ENCODE measurements around the gene TIMP1. TPM values are rescaled to one million over a fixed set of nuclear protein-coding genes. Genes with fewer than 3 reads are reported as not detected.

Gene TIMP1
- total RNA-seq, 1 donor from 2014 or later = 29.1 TPM

DNA sequence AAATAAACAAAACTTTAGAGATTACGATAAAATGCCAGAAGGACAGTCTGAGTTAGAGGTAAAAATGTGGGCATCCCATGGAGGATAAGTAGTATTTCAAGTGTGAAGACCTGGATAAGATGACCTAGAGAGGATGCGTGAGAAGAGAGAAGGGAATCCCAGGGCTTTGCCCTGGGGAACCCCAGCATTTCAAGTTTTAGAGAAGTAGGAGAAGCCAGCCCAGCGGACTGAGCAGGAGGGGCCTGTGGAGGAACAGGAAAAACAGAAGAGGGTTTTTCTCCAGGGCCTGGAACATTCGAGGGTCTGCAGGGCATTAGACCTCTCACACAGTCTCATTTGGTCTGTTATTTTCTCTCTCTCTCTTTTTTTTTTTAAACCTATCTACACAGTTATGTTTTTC, 50.4 kb downstream of the TIMP1 start:
- Mint-ChIP-seq H3K4me1 (ENCODE audit: low read depth) (no peaks in the 10 kb centered on the region), H3K36me3 (ENCODE audit: insufficient read depth) (peaks cover 6% of the 10 kb centered on the region), H3K4me3 (ENCODE audit: low read depth) (no peak overlapping the region), H3K9me3 (ENCODE audit: low read depth) (no peaks in the 10 kb centered on the region), H3K27me3 (no peaks in the 10 kb centered on the region), H3K27ac (no peak overlapping the region)
- DNase-seq (ENCODE audit: low spot score, unreplicated experiment) = no peak
- TF ChIP-seq, protein P1, sequence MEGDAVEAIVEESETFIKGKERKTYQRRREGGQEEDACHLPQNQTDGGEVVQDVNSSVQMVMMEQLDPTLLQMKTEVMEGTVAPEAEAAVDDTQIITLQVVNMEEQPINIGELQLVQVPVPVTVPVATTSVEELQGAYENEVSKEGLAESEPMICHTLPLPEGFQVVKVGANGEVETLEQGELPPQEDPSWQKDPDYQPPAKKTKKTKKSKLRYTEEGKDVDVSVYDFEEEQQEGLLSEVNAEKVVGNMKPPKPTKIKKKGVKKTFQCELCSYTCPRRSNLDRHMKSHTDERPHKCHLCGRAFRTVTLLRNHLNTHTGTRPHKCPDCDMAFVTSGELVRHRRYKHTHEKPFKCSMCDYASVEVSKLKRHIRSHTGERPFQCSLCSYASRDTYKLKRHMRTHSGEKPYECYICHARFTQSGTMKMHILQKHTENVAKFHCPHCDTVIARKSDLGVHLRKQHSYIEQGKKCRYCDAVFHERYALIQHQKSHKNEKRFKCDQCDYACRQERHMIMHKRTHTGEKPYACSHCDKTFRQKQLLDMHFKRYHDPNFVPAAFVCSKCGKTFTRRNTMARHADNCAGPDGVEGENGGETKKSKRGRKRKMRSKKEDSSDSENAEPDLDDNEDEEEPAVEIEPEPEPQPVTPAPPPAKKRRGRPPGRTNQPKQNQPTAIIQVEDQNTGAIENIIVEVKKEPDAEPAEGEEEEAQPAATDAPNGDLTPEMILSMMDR (IDR thresholded peaks at IDR 0.05; ENCODE audit: unreplicated experiment) = no peak

DNA sequence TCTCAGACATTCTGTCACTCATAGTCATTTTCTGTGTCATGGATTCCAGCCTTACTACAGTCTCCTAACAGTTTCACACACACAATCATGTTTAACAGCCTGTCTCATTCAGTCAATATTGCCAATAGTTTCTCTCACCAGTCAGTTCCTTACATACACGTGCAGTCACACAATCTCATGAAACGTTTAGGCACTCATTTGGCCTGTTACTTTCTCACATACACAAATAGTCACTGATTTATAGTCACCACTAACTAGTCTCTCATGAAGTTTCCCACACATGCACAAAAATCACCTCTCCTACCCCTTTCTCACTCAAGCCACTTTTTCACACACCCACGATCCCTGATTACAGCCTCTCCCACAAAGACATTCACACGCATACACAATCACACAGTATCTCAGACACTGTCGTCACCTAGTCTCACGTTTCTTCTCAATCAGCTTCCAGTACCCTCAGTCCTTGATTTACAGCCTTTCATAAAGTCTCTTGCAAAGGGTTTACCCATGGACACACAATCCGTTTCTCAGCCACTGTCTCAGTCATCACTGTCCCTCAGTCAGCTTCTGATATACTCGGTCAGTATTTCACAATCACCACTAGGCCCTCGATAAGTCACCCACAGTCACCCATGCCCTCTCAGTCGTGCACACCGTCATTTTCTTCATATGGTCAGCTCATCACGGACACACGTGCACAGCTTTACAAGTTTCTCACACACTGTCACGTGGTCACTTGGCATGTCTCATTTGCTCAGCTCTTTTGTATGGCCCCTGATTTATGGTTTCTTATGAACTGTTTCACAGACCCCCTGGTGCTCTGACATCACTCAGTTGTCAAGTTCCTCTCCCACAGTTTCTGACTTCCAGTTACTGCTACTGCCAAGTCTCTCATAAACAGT, 51.7 kb downstream of the TIMP1 start:
- Mint-ChIP-seq H3K4me1 (ENCODE audit: low read depth) (no peaks in the 10 kb centered on the region), H3K9me3 (ENCODE audit: low read depth) (no peaks in the 10 kb centered on the region), H3K36me3 (ENCODE audit: insufficient read depth) (peaks cover 8% of the 10 kb centered on the region), H3K27me3 (no peaks in the 10 kb centered on the region), H3K27ac (no peak overlapping the region), H3K4me3 (ENCODE audit: low read depth) (no peak overlapping the region)
- TF ChIP-seq, protein P1 (IDR thresholded peaks at IDR 0.05; ENCODE audit: unreplicated experiment) = no peak
- no peak for DNase-seq (ENCODE audit: low spot score, unreplicated experiment)

DNA sequence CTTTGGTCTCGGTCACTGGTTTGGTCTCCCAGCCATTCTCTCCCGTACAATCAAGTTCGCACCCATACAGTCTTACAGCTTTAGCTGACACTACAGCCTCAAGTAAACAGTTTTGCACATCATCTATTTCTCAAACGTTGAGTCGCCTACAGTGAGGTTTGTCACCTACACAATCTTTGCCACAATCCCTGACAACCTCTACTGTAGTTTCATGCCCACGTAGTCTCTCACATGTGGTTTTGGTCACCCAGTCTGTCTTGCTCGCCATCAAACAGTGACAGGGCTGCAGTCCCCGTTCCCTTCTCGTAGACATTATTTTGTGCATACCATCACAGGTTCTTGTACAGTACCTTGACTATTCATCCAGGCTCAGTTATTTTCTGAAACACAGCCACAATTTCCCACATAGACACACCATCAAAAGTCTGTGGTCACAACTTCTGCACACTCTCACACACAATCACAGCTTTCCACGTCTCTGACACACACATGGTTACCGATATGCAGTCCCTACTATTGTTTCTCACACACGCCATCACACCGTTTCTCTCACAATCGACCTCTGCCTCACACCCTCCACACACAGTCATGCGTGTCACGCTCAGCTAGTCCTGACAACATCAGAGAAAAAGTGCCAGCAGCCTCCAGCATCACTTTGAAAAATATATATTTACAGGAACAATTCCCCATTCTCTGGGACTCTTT, 52.8 kb downstream of the TIMP1 start:
- peaks cover 18% of the 10 kb centered on the region for H3K36me3 Mint-ChIP-seq (ENCODE audit: insufficient read depth)
- TF ChIP-seq, protein P1 (IDR thresholded peaks at IDR 0.05; ENCODE audit: unreplicated experiment) = no peak
- DNase-seq (ENCODE audit: low spot score, unreplicated experiment) = no peak
- H3K27ac Mint-ChIP-seq = no peak overlapping the region
- no peaks in the 10 kb centered on the region for H3K4me1 Mint-ChIP-seq (ENCODE audit: low read depth)
- peaks cover 10% of the 10 kb centered on the region for H3K9me3 Mint-ChIP-seq (ENCODE audit: low read depth)
- no peaks in the 10 kb centered on the region for H3K27me3 Mint-ChIP-seq
- H3K4me3 Mint-ChIP-seq (ENCODE audit: low read depth) = no peak overlapping the region

Small RNA genes lying within 50 kb of the gene (microRNA-seq; reads per million reads assigned to microRNA genes)
- gene MIR4769 (ENCODE audit: borderline number of aligned reads, unreplicated experiment) = not detected

Other genes starting within 250 kb of the TIMP1 start
- 2.0 TPM in 2 replicates for gene ZNF157, start 211.9 kb upstream of the TIMP1 start, total RNA-seq
- gene ZNF41, start 99.2 kb upstream of the TIMP1 start, total RNA-seq = 6.0 and 6.1 TPM in 2 replicates
- 76.8 and 77.7 TPM in 2 replicates for gene ARAF, start 21.2 kb upstream of the TIMP1 start, total RNA-seq
- gene SYN1, start 37.4 kb downstream of the TIMP1 start, total RNA-seq = 5.3 and 6.7 TPM in 2 replicates
- 0.69 and 0.93 TPM in 2 replicates for gene CFP, start 47.5 kb downstream of the TIMP1 start, total RNA-seq
- 24.7 and 25.5 TPM in 2 replicates for gene ELK1, start 68.1 kb downstream of the TIMP1 start, total RNA-seq
- gene UXT, start 76.7 kb downstream of the TIMP1 start, total RNA-seq = 92.0 and 98.5 TPM in 2 replicates